CD14-positive monocyte (primary cell): Measurements from ENCODE around the gene C19orf85. TPM values are rescaled to one million over a fixed set of nuclear protein-coding genes. Genes with fewer than 3 reads are reported as not detected.

Experiments used
- DNase-seq, 3 donors: peaks; one replicate each; pipeline ENCODE4 v3.0.0-alpha.2; 2011 to 2022
- H2AFZ ChIP-seq: 2 replicates; pipeline ENCODE4 v1.6.0; 2012; ENCODE audit warnings: mild to moderate bottlenecking, low read depth, low read length, inconsistent platforms; ENCODE audit not compliant: insufficient read depth, poor library complexity, severe bottlenecking
- H3K27ac ChIP-seq, 2 donors: 1 replicate in 1 of 2; 2 replicates in 1 of 2; pipeline ENCODE4 v1.5.1; 2012 to 2013; ENCODE audit warnings: low read length in 2 of 2, control low read depth in 1 of 2, inconsistent platforms in 1 of 2, low read depth in 1 of 2, mild to moderate bottlenecking in 1 of 2
- H3K27me3 ChIP-seq, 2 donors: one replicate each; pipeline versions ENCODE4 v1.6.0 to v1.6.1; 2011 to 2013; ENCODE audit warnings: low read length in 2 of 2; ENCODE audit not compliant: control insufficient read depth in 2 of 2, insufficient read depth in 2 of 2
- H3K36me3 ChIP-seq, 2 donors: replicated peaks in 1 of 2; 1 replicate in 1 of 2; 2 replicates in 1 of 2; pipeline versions ENCODE4 v1.5.1 to v1.6.1; 2012 to 2013; ENCODE audit warnings: low read length in 2 of 2, control low read depth in 1 of 2, inconsistent platforms in 1 of 2, mild to moderate bottlenecking in 1 of 2; ENCODE audit not compliant: insufficient read depth in 2 of 2, control insufficient read depth in 1 of 2
- H3K4me1 ChIP-seq, 2 donors: 1 replicate in 1 of 2; 2 replicates in 1 of 2; pipeline versions ENCODE4 v1.5.1 to v1.6.1; 2012 to 2013; ENCODE audit warnings: low read length in 2 of 2, control low read depth in 1 of 2, inconsistent platforms in 1 of 2, mild to moderate bottlenecking in 1 of 2, moderate library complexity in 1 of 2; ENCODE audit not compliant: insufficient read depth in 2 of 2, control insufficient read depth in 1 of 2
- H3K4me2 ChIP-seq: replicated peaks from 2 replicates; pipeline ENCODE3; 2012; ENCODE audit warnings: low read length, moderate library complexity, mild to moderate bottlenecking; ENCODE audit not compliant: poor library complexity, severe bottlenecking; ENCODE audit errors: extremely low read depth
- H3K4me3 ChIP-seq, 3 experiments: fragments of 200-600 bp in 1 of 3; sonication (generic) in 1 of 3; replicated peaks in 1 of 3; 1 replicate in 2 of 3; 2 replicates in 1 of 3; pipeline ENCODE4 v1.5.1; 2011 to 2013; ENCODE audit warnings: low read length in 3 of 3, mild to moderate bottlenecking in 3 of 3, control low read depth in 2 of 3, low read depth in 2 of 3, inconsistent platforms in 1 of 3, moderate library complexity in 1 of 3
- H3K79me2 ChIP-seq: 2 replicates; pipeline ENCODE4 v1.6.0; 2012; ENCODE audit warnings: mild to moderate bottlenecking, control low read depth, inconsistent platforms, low read length, moderate library complexity; ENCODE audit not compliant: insufficient read depth
- H3K9ac ChIP-seq: 2 replicates; pipeline ENCODE4 v1.6.0; 2017; ENCODE audit warnings: low read length, mild to moderate bottlenecking; ENCODE audit not compliant: insufficient read depth, poor library complexity, severe bottlenecking
- H3K9me3 ChIP-seq, 2 donors: replicated peaks in 1 of 2; 1 replicate in 1 of 2; 2 replicates in 1 of 2; pipeline versions ENCODE4 v1.5.1 to v1.6.1; 2012 to 2013; ENCODE audit warnings: low read length in 2 of 2, control low read depth in 1 of 2; ENCODE audit not compliant: control insufficient read depth in 1 of 2, insufficient read depth in 1 of 2
- H4K20me1 ChIP-seq: 2 replicates; pipeline ENCODE4 v1.6.0; 2012; ENCODE audit warnings: mild to moderate bottlenecking, low read length, control low read depth, moderate library complexity; ENCODE audit not compliant: insufficient read depth
- H3K27ac Mint-ChIP-seq, 7 donors: one replicate each; pipeline ENCODE4 v1.8.0; 2020; ENCODE audit warnings: mild to moderate bottlenecking in 7 of 7, mixed read lengths in 7 of 7, moderate library complexity in 6 of 7, inconsistent platforms in 2 of 7
- H3K27me3 Mint-ChIP-seq, 3 donors: one replicate each; pipeline ENCODE4 v1.8.0; 2021 to 2022; ENCODE audit warnings: low read depth in 3 of 3, mild to moderate bottlenecking in 3 of 3, mixed read lengths in 3 of 3, moderate library complexity in 3 of 3, inconsistent platforms in 1 of 3
- H3K36me3 Mint-ChIP-seq, 2 donors: one replicate each; pipeline ENCODE4 v1.8.0; 2020; ENCODE audit warnings: mixed read lengths in 2 of 2, inconsistent platforms in 1 of 2, mild to moderate bottlenecking in 1 of 2
- H3K4me1 Mint-ChIP-seq: one replicate; pipeline ENCODE4 v1.8.0; 2020; ENCODE audit warnings: mild to moderate bottlenecking, mixed read lengths
- H3K4me3 Mint-ChIP-seq, 2 donors: one replicate each; pipeline ENCODE4 v1.8.0; 2020; ENCODE audit warnings: mild to moderate bottlenecking in 2 of 2, mixed read lengths in 2 of 2, moderate library complexity in 1 of 2
- H3K9me3 Mint-ChIP-seq, 7 donors: one replicate each; pipeline ENCODE4 v1.8.0; 2020 to 2022; ENCODE audit warnings: mixed read lengths in 7 of 7, mild to moderate bottlenecking in 6 of 7, moderate library complexity in 6 of 7, inconsistent platforms in 2 of 7
- WGBS: methylation state at CpG from one replicate; pipeline ENCODE4 v1.1.5; 2013; ENCODE audit warnings: missing lambda C conversion rate; ENCODE audit not compliant: insufficient coverage; 5-methylcytosine and 5-hydroxymethylcytosine counted together
- intact Hi-C, 2 donors: fragments of 100-400 bp; cut with micrococcal nuclease; formaldehyde crosslinking; loops; one replicate each; pipeline versions ENCODE4 v1.15.0 to v1.15.1; 2023
- polyA plus RNA-seq, 3 donors: library from polyadenylated mRNA; depleted of rRNA in 1 of 3; unstranded in 2 of 3; stranded (reverse) in 1 of 3; fragments of 300-500 nt in 2 of 3; fragments of >200 nt in 1 of 3; fragmentation: Illumina TruSeq in 2 of 3; gene quantifications; 1 replicate in 2 of 3; 2 replicates in 1 of 3; pipeline ENCODE4 v1.2.3, GENCODE V29; 2012 to 2021
- TF ChIP-seq, protein P1 (sequence below): fragments of 200-600 bp; IDR thresholded peaks from one replicate; pipeline ENCODE4 v1.8.0; 2022; ENCODE audit warnings: antibody characterized with exemption, mild to moderate bottlenecking

Gene C19orf85
- polyA plus RNA-seq, 3 donors: not detected

DNA sequence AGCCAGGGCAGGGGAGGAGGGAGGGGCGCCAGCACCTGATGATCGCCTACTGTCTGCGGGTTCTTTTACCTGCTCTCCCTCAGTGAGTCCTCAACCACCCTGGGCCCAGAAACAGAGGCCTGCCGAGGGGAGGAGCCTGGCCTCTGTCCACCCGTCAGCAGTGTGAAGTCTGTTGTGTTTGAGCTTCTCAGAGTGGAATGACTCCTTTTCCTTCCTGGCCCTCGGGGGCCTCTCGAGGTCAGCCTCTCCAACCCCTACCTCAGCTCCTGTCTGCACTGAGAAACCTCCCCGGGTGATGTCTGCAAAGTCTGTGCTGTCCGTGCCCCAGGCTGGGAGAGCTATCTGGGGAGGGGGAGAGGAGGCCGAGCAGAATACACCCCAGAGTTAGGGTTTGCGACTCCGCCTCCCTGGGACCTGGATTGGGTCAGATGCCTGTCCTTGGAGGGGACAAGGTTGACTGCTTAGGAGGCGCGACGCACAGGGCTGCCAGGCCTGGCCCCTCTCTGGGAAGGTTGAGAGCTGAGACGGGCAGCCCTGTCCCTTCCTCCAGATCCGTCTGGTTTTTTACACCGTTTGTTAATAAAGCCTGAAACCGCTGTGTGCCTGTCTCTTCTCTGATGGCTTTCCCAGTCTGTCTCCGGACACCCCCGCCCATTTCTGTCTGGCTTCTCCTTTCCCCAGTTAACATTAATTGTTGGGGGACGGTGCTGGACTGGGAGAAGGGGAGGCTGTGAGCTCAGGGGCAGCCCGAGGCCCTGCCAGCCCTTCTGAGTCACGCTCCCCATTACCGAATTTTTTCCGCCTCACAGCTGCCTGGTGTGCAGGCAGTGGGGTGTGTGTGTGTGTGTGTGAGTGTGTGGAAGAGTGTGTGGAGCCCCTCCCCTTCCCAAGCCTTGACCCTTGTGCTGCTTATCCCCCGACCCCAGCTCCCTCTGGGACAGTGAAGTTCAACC lies 22.7 kb upstream of the C19orf85 start:
- peaks cover 10 to 12% of the 10 kb centered on the region in 2 donors for H3K36me3 Mint-ChIP-seq
- no peaks in the 10 kb centered on the region for H3K9me3 Mint-ChIP-seq
- WGBS: 85% methylated on average over 8 of the region's 27 CpGs
- intact Hi-C loops: no loop called here
- Histone ChIP-seq H4K20me1 (peaks cover 16% of the 10 kb centered on the region), H3K9me3 (no peaks in the 10 kb centered on the region), H3K36me3 (peaks cover 10 to 16% of the 10 kb centered on the region in 2 donors), H3K4me2 (no peak overlapping the region), H2AFZ (no peak overlapping the region), H3K4me3 (no peak overlapping the region), H3K27ac (no peak overlapping the region), H3K9ac (no peak overlapping the region), H3K27me3 (peaks cover 0 to 3% of the 10 kb centered on the region in 2 donors), H3K4me1 (peaks cover 12 to 17% of the 10 kb centered on the region in 2 donors), H3K79me2 (no peaks in the 10 kb centered on the region)
- H3K4me3 Mint-ChIP-seq: no peak overlapping the region
- peak overlapping the region in 4 of 7 donors; percentile 21 to 68 (median 46) for H3K27ac Mint-ChIP-seq
- peaks cover 11 to 42% (median 17%) of the 10 kb centered on the region in 3 donors for H3K27me3 Mint-ChIP-seq
- peaks cover 14% of the 10 kb centered on the region for H3K4me1 Mint-ChIP-seq
- no peak for DNase-seq
- TF ChIP-seq, protein P1, sequence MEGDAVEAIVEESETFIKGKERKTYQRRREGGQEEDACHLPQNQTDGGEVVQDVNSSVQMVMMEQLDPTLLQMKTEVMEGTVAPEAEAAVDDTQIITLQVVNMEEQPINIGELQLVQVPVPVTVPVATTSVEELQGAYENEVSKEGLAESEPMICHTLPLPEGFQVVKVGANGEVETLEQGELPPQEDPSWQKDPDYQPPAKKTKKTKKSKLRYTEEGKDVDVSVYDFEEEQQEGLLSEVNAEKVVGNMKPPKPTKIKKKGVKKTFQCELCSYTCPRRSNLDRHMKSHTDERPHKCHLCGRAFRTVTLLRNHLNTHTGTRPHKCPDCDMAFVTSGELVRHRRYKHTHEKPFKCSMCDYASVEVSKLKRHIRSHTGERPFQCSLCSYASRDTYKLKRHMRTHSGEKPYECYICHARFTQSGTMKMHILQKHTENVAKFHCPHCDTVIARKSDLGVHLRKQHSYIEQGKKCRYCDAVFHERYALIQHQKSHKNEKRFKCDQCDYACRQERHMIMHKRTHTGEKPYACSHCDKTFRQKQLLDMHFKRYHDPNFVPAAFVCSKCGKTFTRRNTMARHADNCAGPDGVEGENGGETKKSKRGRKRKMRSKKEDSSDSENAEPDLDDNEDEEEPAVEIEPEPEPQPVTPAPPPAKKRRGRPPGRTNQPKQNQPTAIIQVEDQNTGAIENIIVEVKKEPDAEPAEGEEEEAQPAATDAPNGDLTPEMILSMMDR: no peak

DNA sequence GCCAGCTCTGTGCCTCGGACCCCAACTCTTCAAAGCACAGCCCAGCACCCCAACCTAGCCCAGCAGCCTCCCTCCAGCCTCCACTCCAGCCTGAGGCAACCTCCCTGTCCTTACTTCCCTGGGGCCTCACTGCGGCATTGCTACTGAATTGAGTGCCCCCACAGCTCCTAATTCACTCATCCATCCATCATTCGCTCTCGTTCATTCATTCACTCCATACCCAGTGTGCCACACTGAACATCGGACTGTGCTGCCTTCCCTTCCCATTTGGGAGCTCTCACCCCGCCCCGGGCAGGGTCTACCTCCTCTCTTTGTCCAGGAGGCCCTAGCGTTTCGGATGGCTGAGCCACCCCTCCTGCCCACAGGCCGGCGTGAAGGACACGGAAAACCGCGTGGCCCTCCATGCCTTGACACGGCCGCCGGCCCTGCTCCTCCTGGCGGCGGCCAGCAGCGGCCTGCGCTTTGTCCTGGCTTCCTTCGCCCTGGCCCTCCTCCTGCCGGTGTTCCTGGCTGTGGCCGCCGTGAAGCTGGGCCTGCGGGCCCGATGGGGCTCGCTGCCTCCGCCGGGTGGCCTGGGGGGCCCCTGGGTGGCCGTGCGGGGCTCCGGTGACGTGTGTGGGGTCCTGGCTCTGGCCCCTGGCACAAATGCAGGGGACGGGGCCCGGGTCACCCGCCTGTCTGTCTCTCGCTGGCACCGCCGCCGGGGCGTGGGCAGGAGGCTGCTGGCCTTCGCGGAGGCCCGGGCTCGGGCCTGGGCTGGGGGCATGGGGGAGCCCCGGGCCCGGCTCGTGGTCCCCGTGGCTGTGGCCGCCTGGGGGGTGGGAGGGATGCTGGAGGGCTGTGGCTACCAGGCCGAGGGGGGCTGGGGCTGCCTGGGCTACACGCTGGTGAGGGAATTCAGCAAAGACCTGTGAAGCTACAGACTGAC lies 21.8 kb upstream of the C19orf85 start:
- peaks cover 8 to 40% (median 12%) of the 10 kb centered on the region in 3 donors for H3K27me3 Mint-ChIP-seq
- Histone ChIP-seq H3K9me3 (no peaks in the 10 kb centered on the region), H3K27me3 (no peaks in the 10 kb centered on the region), H3K27ac (no peak overlapping the region), H3K79me2 (no peaks in the 10 kb centered on the region), H3K4me3 (no peak overlapping the region), H4K20me1 (peaks cover 16% of the 10 kb centered on the region), H3K4me1 (peaks cover 12 to 17% of the 10 kb centered on the region in 2 donors), H2AFZ (no peak overlapping the region), H3K4me2 (no peak overlapping the region), H3K9ac (no peak overlapping the region), H3K36me3 (peaks cover 12 to 18% of the 10 kb centered on the region in 2 donors)
- H3K27ac Mint-ChIP-seq: peak overlapping the region in 5 of 7 donors; percentile 5 to 84 (median 59)
- peaks cover 12 to 15% of the 10 kb centered on the region in 2 donors for H3K36me3 Mint-ChIP-seq
- peaks cover 0 to 2% (median 0%) of the 10 kb centered on the region in 7 donors for H3K9me3 Mint-ChIP-seq
- TF ChIP-seq, protein P1: no peak
- peaks cover 14% of the 10 kb centered on the region for H3K4me1 Mint-ChIP-seq
- H3K4me3 Mint-ChIP-seq: no peak overlapping the region
- 89% methylated on average over 33 of the region's 53 CpGs for WGBS
- no peak for DNase-seq
- intact Hi-C loops: no loop called here
